ENCODE results near the gene FAM163B. TPM values are rescaled to one million over a fixed set of nuclear protein-coding genes. Genes with fewer than 3 reads are reported as not detected.

FAM163B gene
- total RNA-seq, 2 experiments from 2014 or later = not detected

GRCh38 chr9:133572821-133573361 is 36.3 kb downstream of the FAM163B start:
- Mint-ChIP-seq H3K4me1 (ENCODE audit: low read depth) (peaks cover 4% of the 10 kb centered on the region), H3K9me3 (no peaks in the 10 kb centered on the region), H3K27ac (no peak overlapping the region), H3K36me3 (ENCODE audit: low read depth) (no peaks in the 10 kb centered on the region), H3K4me3 (no peak overlapping the region), H3K27me3 (peaks cover 9% of the 10 kb centered on the region)
- CTCF ChIA-PET = no interaction called here
- TF ChIP-seq CTCF (IDR thresholded peaks at IDR 0.05) = no peak
- DNase-seq = no peak
- intact Hi-C loops (cut with micrococcal nuclease) = no loop called here
- POLR2A ChIA-PET = interaction anchor here (0.7 kb wide), 1 partner anchor 39 kb away, joined by 3 read pairs; no protein-coding TSS in a partner anchor
- ATAC-seq = no peak

GRCh38 chr9:133571896-133572595 is 37.1 kb downstream of the FAM163B start:
- no peaks in the 10 kb centered on the region for H3K9me3 Mint-ChIP-seq
- H3K27ac Mint-ChIP-seq = no peak overlapping the region
- H3K4me3 Mint-ChIP-seq = no peak overlapping the region
- peaks cover 9% of the 10 kb centered on the region for H3K27me3 Mint-ChIP-seq
- CTCF ChIA-PET = no interaction called here
- H3K4me1 Mint-ChIP-seq (ENCODE audit: low read depth) = peaks cover 4% of the 10 kb centered on the region
- POLR2A ChIA-PET = no interaction called here
- no peaks in the 10 kb centered on the region for H3K36me3 Mint-ChIP-seq (ENCODE audit: low read depth)
- no peak for ATAC-seq
- no peak for TF ChIP-seq CTCF (IDR thresholded peaks at IDR 0.05)
- DNase-seq = no peak
- intact Hi-C loops (cut with micrococcal nuclease) = no loop called here

- TF ChIP-seq CTCF (IDR thresholded peaks at IDR 0.05) = no peak
- Mint-ChIP-seq H3K36me3 (ENCODE audit: low read depth) (no peaks in the 10 kb centered on the region), H3K4me1 (ENCODE audit: low read depth) (no peaks in the 10 kb centered on the region), H3K4me3 (no peak overlapping the region), H3K27ac (no peak overlapping the region), H3K9me3 (no peaks in the 10 kb centered on the region), H3K27me3 (peaks cover 4% of the 10 kb centered on the region)
- POLR2A ChIA-PET = no interaction called here
- no peak for DNase-seq
- peak; percentile 27 for ATAC-seq
- intact Hi-C loops (cut with micrococcal nuclease) = no loop called here
- CTCF ChIA-PET = no interaction called here
These were observed 37.7 kb downstream of the FAM163B start for GRCh38 chr9:133571391-133571890.

GRCh38 chr9:133570691-133571080 is 38.5 kb downstream of the FAM163B start:
- intact Hi-C loops (cut with micrococcal nuclease) = no loop called here
- no peak for TF ChIP-seq CTCF (IDR thresholded peaks at IDR 0.05)
- Mint-ChIP-seq H3K27me3 (no peaks in the 10 kb centered on the region), H3K9me3 (no peaks in the 10 kb centered on the region), H3K4me3 (no peak overlapping the region), H3K36me3 (ENCODE audit: low read depth) (no peaks in the 10 kb centered on the region), H3K4me1 (ENCODE audit: low read depth) (no peaks in the 10 kb centered on the region), H3K27ac (no peak overlapping the region)
- CTCF ChIA-PET = no interaction called here
- DNase-seq = no peak
- POLR2A ChIA-PET = no interaction called here
- ATAC-seq = no peak

- Mint-ChIP-seq H3K27me3 (no peaks in the 10 kb centered on the region), H3K27ac (no peak overlapping the region), H3K4me1 (ENCODE audit: low read depth) (no peaks in the 10 kb centered on the region), H3K36me3 (ENCODE audit: low read depth) (no peaks in the 10 kb centered on the region), H3K4me3 (no peak overlapping the region), H3K9me3 (no peaks in the 10 kb centered on the region)
- TF ChIP-seq CTCF (IDR thresholded peaks at IDR 0.05) = no peak
- no peak for DNase-seq
- intact Hi-C loops (cut with micrococcal nuclease) = no loop called here
- ATAC-seq = no peak
- POLR2A ChIA-PET = no interaction called here
- CTCF ChIA-PET = no interaction called here
These were observed 39.1 kb downstream of the FAM163B start for GRCh38 chr9:133569891-133570690.
